IMR-90 (cell line): ENCODE measurements around the gene AOPEP. TPM values are rescaled to one million over a fixed set of nuclear protein-coding genes. Genes with fewer than 3 reads are reported as not detected.

Experiments used
- ATAC-seq: fragments of 200-7000 bp; cut with Tn5 transposase; 2 replicates; pipeline ENCODE4 v1.9.1; 2020; ENCODE audit warnings: low read depth, mild to moderate bottlenecking, moderate library complexity
- BruUV-seq: library from RNA; stranded (reverse); fragments of 400-500 nt; replicated peaks from 2 replicates; lab custom pipeline; 2021; lab: Mats Ljungman, UMichigan
- CTCF ChIA-PET: fragments of 300-600 bp; formaldehyde crosslinking; extraction: SDS; loops from one replicate; lab custom pipeline; 2021; ENCODE audit warnings: antibody characterized with exemption; lab: Yijun Ruan, JAX
- POLR2A ChIA-PET: fragments of 300-600 bp; sonication (Branson Sonifier 250); formaldehyde crosslinking; loops from one replicate; lab custom pipeline; 2022; ENCODE audit warnings: antibody characterized with exemption; ENCODE audit not compliant: unreplicated experiment; lab: Charles Lee
- DNase-seq: peaks from one replicate; pipeline ENCODE4 v3.0.0; 2013
- H2AFZ ChIP-seq: replicated peaks from 2 replicates; pipeline ENCODE3; 2013; ENCODE audit warnings: low read length, mild to moderate bottlenecking; ENCODE audit not compliant: poor library complexity
- H2AK5ac ChIP-seq: 2 replicates; pipeline ENCODE4 v1.6.1; 2013; ENCODE audit warnings: low read depth, low read length, inconsistent platforms
- H2AK9ac ChIP-seq: replicated peaks from 2 replicates; pipeline ENCODE3; 2013; ENCODE audit warnings: mild to moderate bottlenecking, low read depth, low read length, moderate library complexity; ENCODE audit not compliant: poor library complexity
- H2BK120ac ChIP-seq: 2 replicates; pipeline ENCODE4 v1.6.1; 2013; ENCODE audit warnings: low read depth, low read length, inconsistent platforms
- H2BK15ac ChIP-seq: 3 replicates; pipeline ENCODE4 v1.6.1; 2013; ENCODE audit warnings: low read depth, low read length, inconsistent platforms
- H2BK20ac ChIP-seq: 2 replicates; pipeline ENCODE4 v1.6.1; 2013; ENCODE audit warnings: low read depth, mild to moderate bottlenecking, inconsistent platforms, low read length, moderate library complexity
- H2BK5ac ChIP-seq: 2 replicates; pipeline ENCODE4 v1.6.1; 2013; ENCODE audit warnings: mild to moderate bottlenecking, low read depth, low read length, inconsistent platforms; ENCODE audit not compliant: poor library complexity, severe bottlenecking
- H3K14ac ChIP-seq: replicated peaks from 2 replicates; pipeline ENCODE4 v1.6.1; 2013; ENCODE audit warnings: low read depth, low read length, inconsistent platforms
- H3K18ac ChIP-seq: 2 replicates; pipeline ENCODE4 v1.6.1; 2013; ENCODE audit warnings: low read depth, low read length, control low read depth
- H3K23ac ChIP-seq: 2 replicates; pipeline ENCODE4 v1.6.1; 2013; ENCODE audit warnings: low read depth, low read length, inconsistent platforms
- H3K27ac ChIP-seq: 2 replicates; pipeline ENCODE4 v1.5.1; 2013; ENCODE audit warnings: mild to moderate bottlenecking, control low read depth, low read length; ENCODE audit not compliant: insufficient read depth
- H3K27me3 ChIP-seq: 2 replicates; pipeline ENCODE4 v1.6.1; 2013; ENCODE audit warnings: low read length; ENCODE audit not compliant: control insufficient read depth, insufficient read depth
- H3K36me3 ChIP-seq: 2 replicates; pipeline ENCODE4 v1.6.1; 2013; ENCODE audit warnings: low read length, mixed read lengths; ENCODE audit not compliant: control insufficient read depth, insufficient read depth
- H3K4ac ChIP-seq: 2 replicates; pipeline ENCODE4 v1.6.1; 2013; ENCODE audit warnings: low read depth, low read length, inconsistent platforms
- H3K4me1 ChIP-seq: 2 replicates; pipeline ENCODE4 v1.6.1; 2013; ENCODE audit warnings: low read length, mixed read lengths; ENCODE audit not compliant: control insufficient read depth, insufficient read depth
- H3K4me2 ChIP-seq: 2 replicates; pipeline ENCODE4 v1.6.1; 2013; ENCODE audit warnings: low read depth, mild to moderate bottlenecking, control low read depth, low read length, moderate library complexity
- H3K4me3 ChIP-seq: 2 replicates; pipeline ENCODE4 v1.5.1; 2013; ENCODE audit warnings: low read depth, mild to moderate bottlenecking, control low read depth, low read length, moderate library complexity; ENCODE audit not compliant: insufficient read depth
- H3K56ac ChIP-seq: 2 replicates; pipeline ENCODE4 v1.6.1; 2013; ENCODE audit warnings: low read length, inconsistent platforms; ENCODE audit not compliant: insufficient read depth; ENCODE audit errors: extremely low read depth
- H3K79me1 ChIP-seq, 2 experiments: 2 replicates each; pipeline ENCODE4 v1.6.1; 2013; ENCODE audit warnings: low read length in 2 of 2, inconsistent platforms in 1 of 2, low read depth in 1 of 2
- H3K9ac ChIP-seq: 2 replicates; pipeline ENCODE4 v1.6.1; 2013; ENCODE audit warnings: low read depth, low read length, control low read depth
- H3K9me1 ChIP-seq: 2 replicates; pipeline ENCODE4 v1.6.1; 2013; ENCODE audit warnings: low read length, inconsistent platforms; ENCODE audit not compliant: insufficient read depth
- H3K9me3 ChIP-seq: 2 replicates; pipeline ENCODE4 v1.6.1; 2013; ENCODE audit warnings: low read length; ENCODE audit not compliant: control insufficient read depth, insufficient read depth
- H4K20me1 ChIP-seq: 2 replicates; pipeline ENCODE4 v1.6.1; 2013; ENCODE audit warnings: low read length, inconsistent platforms; ENCODE audit not compliant: insufficient read depth
- H4K5ac ChIP-seq: 2 replicates; pipeline ENCODE4 v1.6.1; 2013; ENCODE audit warnings: mild to moderate bottlenecking, low read depth, low read length, control low read depth
- H4K8ac ChIP-seq, 2 experiments: 2 replicates each; pipeline ENCODE4 v1.6.1; 2013; ENCODE audit warnings: low read depth in 2 of 2, low read length in 2 of 2, control low read depth in 1 of 2, inconsistent platforms in 1 of 2
- H4K91ac ChIP-seq: 2 replicates; pipeline ENCODE4 v1.6.1; 2013; ENCODE audit warnings: low read depth, low read length, inconsistent platforms; ENCODE audit not compliant: insufficient read depth
- CHD1 ChIP-seq: IDR thresholded peaks from 2 replicates; pipeline ENCODE4 v1.6.1; 2012; ENCODE audit warnings: low read depth, low read length, improper control_type of control experiment
- MAZ ChIP-seq: IDR thresholded peaks from 2 replicates; pipeline ENCODE4 v1.6.1; 2012; ENCODE audit warnings: low read depth, mild to moderate bottlenecking, low read length, improper control_type of control experiment, moderate library complexity, borderline replicate concordance
- MXI1 ChIP-seq: IDR thresholded peaks from 2 replicates; pipeline ENCODE4 v1.6.1; 2012; ENCODE audit warnings: low read depth, mild to moderate bottlenecking, low read length, moderate library complexity, borderline replicate concordance
- POLR2A ChIP-seq: IDR thresholded peaks from 2 replicates; pipeline ENCODE4 v1.6.1; 2012; ENCODE audit warnings: mild to moderate bottlenecking, low read depth, low read length
- RAD21 ChIP-seq: IDR thresholded peaks from 2 replicates; pipeline ENCODE4 v1.6.1; 2012; ENCODE audit warnings: low read length, improper control_type of control experiment
- RFX5 ChIP-seq: IDR thresholded peaks from 2 replicates; pipeline ENCODE4 v1.8.0; 2012; ENCODE audit warnings: low read depth, mild to moderate bottlenecking, low read length, moderate library complexity
- SMC3 ChIP-seq: fragments of 150-350 bp; IDR thresholded peaks from 2 replicates; pipeline ENCODE4 v1.6.1; 2016; ENCODE audit warnings: low read depth, mild to moderate bottlenecking, antibody characterized with exemption, low read length, moderate library complexity
- WGBS, 2 experiments: methylation state at CpG; one replicate each; pipeline versions ENCODE4 v1.1.5 to v1.1.7; 2013; ENCODE audit warnings: missing lambda C conversion rate in 2 of 2; ENCODE audit not compliant: insufficient read length in 1 of 2; ENCODE audit errors: extremely low coverage in 2 of 2; 5-methylcytosine and 5-hydroxymethylcytosine counted together
- dilution Hi-C: fragments of 300-500 bp; cut with HindIII; formaldehyde crosslinking; loops from one replicate; pipeline ENCODE4 v1.14.3; 2018; ENCODE audit warnings: low sequenced_read_pairs; ENCODE audit not compliant: unreplicated experiment
- in situ Hi-C: fragments of 300-500 bp; cut with MboI; formaldehyde crosslinking; loops from 3 replicates; pipeline ENCODE4 v1.14.3; 2019; ENCODE audit warnings: low sequenced_read_pairs, inconsistent platforms, mixed read lengths
- intact Hi-C: fragments of 100-400 bp; cut with micrococcal nuclease; formaldehyde crosslinking; loops from 2 replicates; pipeline ENCODE4 v1.10.0; 2022
- polyA plus RNA-seq, 3 experiments: library from polyadenylated mRNA; depleted of rRNA; stranded (reverse); fragments of >200 nt; gene quantifications; 2 replicates each; pipeline ENCODE4 v1.2.3, GENCODE V29; 2012; ENCODE audit warnings: low replicate concordance in 1 of 3
- total RNA-seq: library from RNA; depleted of rRNA; stranded (reverse); fragments of >200 nt; gene quantifications from 2 replicates; pipeline ENCODE4 v1.2.3, GENCODE V29; 2012
- TF ChIP-seq, protein P1 (sequence below): fragments of 150-350 bp; IDR thresholded peaks from 2 replicates; pipeline ENCODE4 v1.6.1; 2017; ENCODE audit warnings: mild to moderate bottlenecking, antibody characterized with exemption, low read length, low read depth
- TF ChIP-seq, protein P2 (sequence below): fragments of 150-350 bp; IDR thresholded peaks from 2 replicates; pipeline ENCODE4 v1.6.1; 2016; ENCODE audit warnings: low read depth, mild to moderate bottlenecking, low read length, moderate library complexity, borderline replicate concordance

AOPEP gene
- total and polyA plus RNA-seq, 2 of the 4 experiments (the other 2 are of a cell fraction) = 34.9 to 38.7 TPM

DNA sequence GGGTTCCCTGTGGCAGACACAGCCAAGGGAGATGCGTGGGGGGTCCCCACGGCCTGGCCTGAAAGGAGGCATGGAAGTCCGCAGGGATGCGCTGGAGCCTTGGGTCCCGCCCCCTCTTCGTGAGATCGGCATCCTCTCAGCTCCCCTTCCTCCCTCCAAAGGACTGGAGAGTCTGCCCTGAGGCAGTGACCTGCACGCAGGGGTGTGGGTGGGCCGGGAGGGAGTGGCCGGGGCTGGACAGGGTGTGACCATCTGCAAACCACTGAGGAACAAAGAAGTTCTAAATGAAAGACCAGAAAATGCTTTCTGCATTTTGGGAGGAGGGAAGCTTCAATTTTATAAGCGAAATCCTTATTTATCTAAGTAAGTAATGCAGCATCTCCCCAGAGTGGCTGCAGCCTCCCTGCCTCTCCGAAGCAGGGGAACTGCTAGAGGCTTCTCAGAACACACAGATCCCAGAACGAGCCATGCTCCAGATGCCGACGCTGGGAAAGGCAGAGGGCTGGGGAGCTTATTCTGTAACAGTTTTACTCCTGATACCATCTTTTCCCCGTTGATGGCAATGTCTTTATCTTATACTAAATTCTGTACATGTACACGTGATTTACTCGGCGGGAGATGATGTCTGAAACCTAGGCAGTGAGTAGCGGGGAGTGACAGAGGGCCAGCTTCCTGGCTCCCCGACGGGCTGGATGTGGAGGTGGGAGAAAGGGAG is 369.3 kb downstream of the AOPEP start:
- Histone ChIP-seq H3K79me1 (peaks cover 9 to 51% of the 10 kb centered on the region in 2 experiments; a peak in 3 of 4 replicates), H4K8ac (no peak overlapping the region), H3K9me3 (no peaks in the 10 kb centered on the region), H3K4me2 (no peak overlapping the region), H3K4ac (no peak overlapping the region), H3K9me1 (peaks cover 36% of the 10 kb centered on the region), H3K14ac (no peak overlapping the region), H2AK9ac (no peak overlapping the region), H4K20me1 (peaks cover 13% of the 10 kb centered on the region), H2BK15ac (no peak overlapping the region), H3K4me3 (no peak overlapping the region), H3K4me1 (peaks cover 32% of the 10 kb centered on the region), H3K36me3 (peaks cover 21% of the 10 kb centered on the region), H2BK20ac (no peak overlapping the region), H2AK5ac (no peak overlapping the region), H2AFZ (no peak overlapping the region), H3K9ac (no peak overlapping the region), H2BK120ac (no peak overlapping the region), H3K27ac (no peak overlapping the region), H2BK5ac (no peak overlapping the region), H3K18ac (no peak overlapping the region), H3K27me3 (no peaks in the 10 kb centered on the region), H4K5ac (no peak overlapping the region), H3K56ac (no peak overlapping the region), H3K23ac (no peak overlapping the region), H4K91ac (no peak overlapping the region)
- POLR2A ChIA-PET = no interaction called here
- in situ Hi-C loops = no loop called here
- CTCF ChIA-PET = no interaction called here
- no peak for TF ChIP-seq MXI1
- TF ChIP-seq, protein P1, sequence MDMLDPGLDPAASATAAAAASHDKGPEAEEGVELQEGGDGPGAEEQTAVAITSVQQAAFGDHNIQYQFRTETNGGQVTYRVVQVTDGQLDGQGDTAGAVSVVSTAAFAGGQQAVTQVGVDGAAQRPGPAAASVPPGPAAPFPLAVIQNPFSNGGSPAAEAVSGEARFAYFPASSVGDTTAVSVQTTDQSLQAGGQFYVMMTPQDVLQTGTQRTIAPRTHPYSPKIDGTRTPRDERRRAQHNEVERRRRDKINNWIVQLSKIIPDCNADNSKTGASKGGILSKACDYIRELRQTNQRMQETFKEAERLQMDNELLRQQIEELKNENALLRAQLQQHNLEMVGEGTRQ = no peak
- TF ChIP-seq RFX5 = no peak
- TF ChIP-seq RAD21 = no peak
- no peak for TF ChIP-seq POLR2A
- TF ChIP-seq MAZ = no peak
- TF ChIP-seq SMC3 = no peak
- TF ChIP-seq, protein P2, sequence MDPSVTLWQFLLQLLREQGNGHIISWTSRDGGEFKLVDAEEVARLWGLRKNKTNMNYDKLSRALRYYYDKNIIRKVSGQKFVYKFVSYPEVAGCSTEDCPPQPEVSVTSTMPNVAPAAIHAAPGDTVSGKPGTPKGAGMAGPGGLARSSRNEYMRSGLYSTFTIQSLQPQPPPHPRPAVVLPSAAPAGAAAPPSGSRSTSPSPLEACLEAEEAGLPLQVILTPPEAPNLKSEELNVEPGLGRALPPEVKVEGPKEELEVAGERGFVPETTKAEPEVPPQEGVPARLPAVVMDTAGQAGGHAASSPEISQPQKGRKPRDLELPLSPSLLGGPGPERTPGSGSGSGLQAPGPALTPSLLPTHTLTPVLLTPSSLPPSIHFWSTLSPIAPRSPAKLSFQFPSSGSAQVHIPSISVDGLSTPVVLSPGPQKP = no peak
- no peak for TF ChIP-seq CHD1
- 86% methylated on average over 4 of the region's 22 CpGs; no CpG with 5 or more reads in 1 of the 2 experiments for WGBS, 2 experiments
- no TSS peak for BruUV-seq
- dilution Hi-C loops = no loop called here
- intact Hi-C loops = no loop called here
- ATAC-seq (no peak), DNase-seq (no peak)
